AG09319 (cell line): ENCODE results near the gene FBXO4.
"Not testable (repeated sequence)": the region's sequence is repeated elsewhere in the genome, so short reads cannot be mapped to it uniquely, and the experiment has no call there.

Experiments used
- DNase-seq: peaks from one replicate; pipeline ENCODE4 v3.0.0-alpha.2; 2010; ENCODE audit warnings: low read depth; ENCODE audit errors: extremely low read depth
- TF ChIP-seq, protein P1 (sequence below): IDR thresholded peaks from 2 replicates; pipeline ENCODE4 v1.5.1; 2011; ENCODE audit warnings: low read depth, mild to moderate bottlenecking, inconsistent platforms, low read length, moderate library complexity

Gene FBXO4

DNA sequence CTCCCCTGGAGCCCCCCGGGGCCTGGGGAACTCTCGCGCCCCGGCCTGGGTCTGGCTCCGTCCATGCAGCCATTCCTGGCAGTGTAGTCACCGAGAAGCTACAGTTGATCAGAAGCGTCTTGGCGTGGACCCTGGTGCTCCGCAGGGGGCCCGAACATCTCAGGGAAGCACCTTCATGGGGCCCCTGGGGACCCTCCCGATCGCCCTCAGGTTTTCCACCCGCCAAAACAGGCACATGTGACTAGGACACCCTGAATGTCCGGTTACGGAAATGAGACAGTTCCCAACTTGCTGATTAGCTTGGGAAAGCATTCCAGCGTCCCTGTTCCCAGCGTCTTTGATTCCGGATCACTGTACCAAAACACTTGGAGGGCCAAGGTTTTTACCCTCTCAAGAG, 472 bp downstream of the FBXO4 start:
- DNase-seq: no peak

DNA sequence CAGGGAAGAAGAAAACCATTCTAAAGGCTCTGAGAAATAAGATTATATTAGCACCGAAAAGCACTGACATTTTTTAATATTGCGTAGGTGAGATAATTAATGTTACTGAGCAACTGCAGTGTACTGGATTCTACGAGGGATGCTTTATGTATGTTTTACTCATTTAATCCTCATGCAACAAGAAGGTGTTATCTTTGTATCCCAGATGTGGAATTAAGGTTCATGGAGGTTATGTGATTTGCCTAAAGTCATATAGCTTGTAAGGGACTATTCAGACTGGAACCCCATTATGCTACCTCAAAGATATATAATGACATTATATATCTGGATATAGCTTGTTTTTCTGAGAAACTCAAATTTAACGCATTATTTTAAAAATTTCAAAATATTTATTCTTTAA, 2.5 kb downstream of the FBXO4 start:
- TF ChIP-seq, protein P1, sequence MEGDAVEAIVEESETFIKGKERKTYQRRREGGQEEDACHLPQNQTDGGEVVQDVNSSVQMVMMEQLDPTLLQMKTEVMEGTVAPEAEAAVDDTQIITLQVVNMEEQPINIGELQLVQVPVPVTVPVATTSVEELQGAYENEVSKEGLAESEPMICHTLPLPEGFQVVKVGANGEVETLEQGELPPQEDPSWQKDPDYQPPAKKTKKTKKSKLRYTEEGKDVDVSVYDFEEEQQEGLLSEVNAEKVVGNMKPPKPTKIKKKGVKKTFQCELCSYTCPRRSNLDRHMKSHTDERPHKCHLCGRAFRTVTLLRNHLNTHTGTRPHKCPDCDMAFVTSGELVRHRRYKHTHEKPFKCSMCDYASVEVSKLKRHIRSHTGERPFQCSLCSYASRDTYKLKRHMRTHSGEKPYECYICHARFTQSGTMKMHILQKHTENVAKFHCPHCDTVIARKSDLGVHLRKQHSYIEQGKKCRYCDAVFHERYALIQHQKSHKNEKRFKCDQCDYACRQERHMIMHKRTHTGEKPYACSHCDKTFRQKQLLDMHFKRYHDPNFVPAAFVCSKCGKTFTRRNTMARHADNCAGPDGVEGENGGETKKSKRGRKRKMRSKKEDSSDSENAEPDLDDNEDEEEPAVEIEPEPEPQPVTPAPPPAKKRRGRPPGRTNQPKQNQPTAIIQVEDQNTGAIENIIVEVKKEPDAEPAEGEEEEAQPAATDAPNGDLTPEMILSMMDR: no peak
- DNase-seq: no peak

More for the DNA sequence above, 472 bp downstream of the FBXO4 start:
- TF ChIP-seq, protein P1: no peak

GRCh38 chr5:41929035-41929434, 4.0 kb downstream of the FBXO4 start:
- TF ChIP-seq, protein P1: no peak
- no peak for DNase-seq

GRCh38 chr5:41932770-41933169, 7.7 kb downstream of the FBXO4 start:
- TF ChIP-seq, protein P1: no peak
- no peak for DNase-seq

DNA sequence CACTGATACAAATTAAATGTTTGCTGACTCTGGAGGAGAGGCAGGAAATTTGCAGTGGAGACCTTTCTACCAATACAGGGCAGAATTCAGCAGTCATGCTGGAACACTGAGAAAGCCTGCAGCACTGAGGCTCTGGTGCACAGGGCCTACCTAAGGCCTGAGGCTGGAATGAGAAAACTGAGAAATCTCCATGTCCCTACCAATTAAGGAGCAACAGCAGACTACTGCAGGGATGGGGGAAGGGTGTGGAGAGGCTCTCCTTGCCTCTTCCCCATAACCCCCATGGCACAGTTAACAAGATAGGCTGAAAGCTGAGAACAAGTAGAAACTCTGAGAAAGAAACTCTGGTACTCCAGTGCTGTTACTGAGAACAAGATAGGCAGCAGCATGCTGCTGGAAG, 10.5 kb downstream of the FBXO4 start:
- TF ChIP-seq, protein P1: no peak
- no peak for DNase-seq

DNA sequence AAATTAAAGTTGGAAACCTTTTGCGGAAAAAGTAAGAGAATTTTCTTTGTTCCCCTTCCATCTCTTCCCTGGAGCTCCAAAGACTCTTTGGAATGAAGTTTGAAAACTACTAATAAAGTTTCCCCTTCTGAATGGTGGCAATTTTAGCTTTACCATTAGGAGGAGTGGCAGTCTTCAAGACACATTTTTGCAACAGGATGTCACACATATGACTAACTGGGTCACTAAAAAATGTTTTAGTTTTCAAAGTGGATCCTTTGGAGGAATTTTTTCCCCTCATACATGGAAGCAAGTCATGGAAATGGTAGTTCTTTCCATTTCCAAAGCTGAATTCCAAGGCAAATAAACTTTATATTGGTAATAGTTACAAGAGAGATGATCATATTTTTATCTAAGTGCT, 15.6 kb downstream of the FBXO4 start:
- TF ChIP-seq, protein P1: no peak
- no peak for DNase-seq

DNA sequence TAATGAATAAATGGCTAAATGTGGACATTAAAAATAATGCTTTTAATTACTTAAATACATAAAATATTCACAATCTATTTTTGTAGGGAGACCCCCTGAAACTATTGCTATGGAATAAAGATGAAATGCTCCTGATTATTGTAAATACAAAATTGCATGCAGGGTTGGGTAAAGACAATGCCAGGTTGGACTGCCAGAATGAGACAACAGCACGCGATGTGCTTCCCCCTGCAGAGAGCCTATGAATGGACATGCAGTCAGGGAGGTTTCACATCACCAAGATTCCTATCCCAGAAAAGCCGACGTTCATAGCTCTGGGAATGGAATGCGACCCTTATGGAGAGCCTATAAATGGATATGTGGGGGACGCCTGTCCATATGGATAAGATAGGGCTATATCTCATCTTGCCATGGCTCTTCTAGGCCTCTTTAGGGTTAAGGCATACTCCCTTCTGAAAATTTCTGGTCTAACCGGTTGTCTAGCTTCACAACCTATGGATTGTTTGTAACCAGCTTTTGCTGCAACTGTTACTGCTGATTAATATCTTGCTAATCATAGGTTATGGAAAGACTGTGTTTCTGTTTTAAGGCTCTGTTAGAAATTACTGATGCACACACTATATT, 20.4 kb downstream of the FBXO4 start:
- DNase-seq: not testable (repeated sequence)

- TF ChIP-seq, protein P1: no peak
- DNase-seq: no peak
Measured at GRCh38 chr5:41951224-41951623, 26.1 kb downstream of the FBXO4 start.
